Epithelial cell of proximal tubule (primary cell): ENCODE results near the gene SIK3. TPM values are rescaled to one million over a fixed set of nuclear protein-coding genes. Genes with fewer than 3 reads are reported as not detected.

Source experiments
- DNase-seq: peaks from one replicate; pipeline ENCODE4 v3.0.0-alpha.2; 2011; ENCODE audit warnings: low read depth
- H3K4me3 ChIP-seq: 2 replicates; pipeline ENCODE4 v1.5.1; 2011; ENCODE audit warnings: low read depth, mild to moderate bottlenecking, low read length
- total RNA-seq: library from RNA; depleted of rRNA; stranded (reverse); fragments of >200 nt; gene quantifications from 2 replicates; pipeline ENCODE4 v1.2.3, GENCODE V29; 2015
- TF ChIP-seq, protein P1 (sequence below): conservative IDR thresholded peaks from 2 replicates; pipeline ENCODE4 v1.5.1; 2012; ENCODE audit warnings: low read depth, mild to moderate bottlenecking, low read length

Gene SIK3
- total RNA-seq, 1 donor from 2014 or later: 17.6 TPM

DNA sequence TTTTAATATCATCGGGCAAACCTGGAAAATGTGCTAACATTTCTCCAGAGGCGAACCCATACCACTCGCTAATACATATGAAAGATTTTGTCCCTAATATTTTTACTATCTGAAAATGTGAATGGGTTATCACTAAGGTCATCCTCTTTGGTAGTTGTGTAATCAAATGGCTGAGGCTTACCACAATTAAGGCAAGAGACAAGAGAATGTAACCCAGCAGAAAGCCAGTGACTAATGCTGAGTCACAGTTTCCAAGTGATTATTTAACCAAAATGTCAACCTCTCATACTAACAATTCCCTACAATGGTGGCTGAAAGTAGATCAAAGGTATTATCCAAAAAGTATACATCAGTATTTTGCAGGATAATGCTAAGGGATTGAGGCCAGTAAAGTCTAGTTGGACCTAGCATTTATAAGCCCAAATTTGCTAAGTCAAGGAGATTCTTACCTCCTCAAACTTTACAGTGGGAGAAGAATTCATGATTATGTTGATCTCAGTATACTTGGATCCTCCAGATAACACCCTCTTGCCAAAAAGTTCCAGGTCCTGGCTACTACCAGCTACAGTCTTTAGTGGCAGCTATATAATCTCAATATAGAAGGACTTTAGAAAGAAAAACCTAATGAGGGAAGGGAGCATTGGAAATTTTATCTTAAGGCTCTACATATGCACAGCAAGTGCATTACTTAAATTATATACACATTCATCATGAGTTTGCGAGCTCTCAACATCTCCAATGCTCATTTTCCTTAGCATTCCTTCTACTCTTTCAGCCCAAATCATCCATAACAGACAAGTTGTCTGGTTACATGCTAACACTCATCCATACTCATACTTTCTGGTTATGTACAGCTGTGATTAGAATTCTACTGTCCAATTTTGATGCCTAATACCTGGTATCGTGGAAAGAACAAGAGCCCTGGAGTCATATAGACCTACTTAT, 25.4 kb downstream of the SIK3 start:
- no peak overlapping the region for H3K4me3 ChIP-seq
- TF ChIP-seq, protein P1, sequence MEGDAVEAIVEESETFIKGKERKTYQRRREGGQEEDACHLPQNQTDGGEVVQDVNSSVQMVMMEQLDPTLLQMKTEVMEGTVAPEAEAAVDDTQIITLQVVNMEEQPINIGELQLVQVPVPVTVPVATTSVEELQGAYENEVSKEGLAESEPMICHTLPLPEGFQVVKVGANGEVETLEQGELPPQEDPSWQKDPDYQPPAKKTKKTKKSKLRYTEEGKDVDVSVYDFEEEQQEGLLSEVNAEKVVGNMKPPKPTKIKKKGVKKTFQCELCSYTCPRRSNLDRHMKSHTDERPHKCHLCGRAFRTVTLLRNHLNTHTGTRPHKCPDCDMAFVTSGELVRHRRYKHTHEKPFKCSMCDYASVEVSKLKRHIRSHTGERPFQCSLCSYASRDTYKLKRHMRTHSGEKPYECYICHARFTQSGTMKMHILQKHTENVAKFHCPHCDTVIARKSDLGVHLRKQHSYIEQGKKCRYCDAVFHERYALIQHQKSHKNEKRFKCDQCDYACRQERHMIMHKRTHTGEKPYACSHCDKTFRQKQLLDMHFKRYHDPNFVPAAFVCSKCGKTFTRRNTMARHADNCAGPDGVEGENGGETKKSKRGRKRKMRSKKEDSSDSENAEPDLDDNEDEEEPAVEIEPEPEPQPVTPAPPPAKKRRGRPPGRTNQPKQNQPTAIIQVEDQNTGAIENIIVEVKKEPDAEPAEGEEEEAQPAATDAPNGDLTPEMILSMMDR: no peak

DNA sequence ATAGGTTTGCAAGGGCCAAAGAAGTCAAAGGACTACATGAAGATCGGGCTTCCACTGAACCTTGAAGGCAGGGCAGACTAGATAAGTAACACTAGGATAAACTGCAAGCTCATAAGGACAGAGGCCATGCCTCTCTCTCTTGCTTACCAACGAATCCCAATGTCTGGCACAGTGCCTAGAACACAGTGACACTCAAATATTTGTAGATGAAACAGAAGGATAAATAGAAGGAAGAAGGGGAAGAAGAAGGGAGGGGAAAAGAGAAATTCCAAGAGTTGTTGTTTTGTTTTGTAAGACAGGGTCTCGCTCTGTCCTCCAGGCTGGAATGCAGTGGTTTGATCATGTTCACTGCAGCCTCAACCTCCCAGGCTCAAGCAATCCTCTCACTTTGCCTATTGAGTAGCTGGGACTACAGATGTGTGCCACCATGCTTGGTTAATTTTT, 26.9 kb downstream of the SIK3 start:
- DNase-seq: no peak

More for the DNA sequence above, 25.4 kb downstream of the SIK3 start:
- peak; percentile 82 for DNase-seq

DNA sequence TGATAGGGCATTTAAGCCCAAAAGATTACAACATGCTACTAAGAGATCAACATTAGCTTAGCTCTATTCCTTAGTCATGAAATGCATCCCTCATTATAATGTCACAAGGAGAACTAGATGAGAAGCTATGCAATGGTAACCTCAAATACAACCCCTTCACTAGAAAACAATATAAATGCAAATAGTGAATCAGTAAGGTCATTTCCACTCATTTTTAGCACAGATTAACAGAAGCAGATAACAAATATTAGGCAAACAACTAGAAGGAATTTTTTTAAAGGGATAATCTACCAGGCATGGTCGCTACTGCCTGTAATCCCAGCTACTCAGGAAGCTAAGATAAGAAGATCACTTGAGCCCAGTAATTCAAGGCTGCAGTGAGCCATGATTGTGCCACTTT, 28.2 kb downstream of the SIK3 start:
- DNase-seq: no peak
- H3K4me3 ChIP-seq: no peak overlapping the region
- TF ChIP-seq, protein P1: no peak

More for the DNA sequence above, 26.9 kb downstream of the SIK3 start:
- no peak overlapping the region for H3K4me3 ChIP-seq
- TF ChIP-seq, protein P1: no peak

DNA sequence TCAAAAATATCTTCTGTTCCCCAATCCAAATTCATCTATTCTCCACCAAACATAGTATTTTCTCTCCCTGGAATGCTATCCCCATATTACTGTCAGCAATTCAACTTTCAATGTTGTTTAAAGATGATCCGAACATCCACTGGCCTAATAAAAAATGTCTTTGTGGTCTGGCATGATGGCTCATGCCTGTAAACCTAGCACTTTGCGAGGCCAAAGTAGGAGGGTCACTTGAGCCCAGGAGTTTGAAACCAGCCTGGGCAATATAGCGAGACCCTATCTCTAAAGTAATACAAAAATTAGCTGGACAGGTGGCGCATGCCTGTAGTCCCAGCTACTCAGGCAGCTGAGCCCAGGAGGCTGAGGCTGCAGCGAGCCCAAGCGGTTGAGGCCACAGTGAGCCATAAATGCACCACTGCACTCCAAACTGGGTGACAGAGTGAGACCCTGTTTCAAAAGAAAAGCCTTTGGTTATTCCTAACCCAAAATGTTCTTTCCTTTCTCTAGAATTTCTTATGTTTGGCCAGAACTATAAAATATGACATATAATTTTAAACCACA, 29.8 kb downstream of the SIK3 start:
- TF ChIP-seq, protein P1: no peak

DNA sequence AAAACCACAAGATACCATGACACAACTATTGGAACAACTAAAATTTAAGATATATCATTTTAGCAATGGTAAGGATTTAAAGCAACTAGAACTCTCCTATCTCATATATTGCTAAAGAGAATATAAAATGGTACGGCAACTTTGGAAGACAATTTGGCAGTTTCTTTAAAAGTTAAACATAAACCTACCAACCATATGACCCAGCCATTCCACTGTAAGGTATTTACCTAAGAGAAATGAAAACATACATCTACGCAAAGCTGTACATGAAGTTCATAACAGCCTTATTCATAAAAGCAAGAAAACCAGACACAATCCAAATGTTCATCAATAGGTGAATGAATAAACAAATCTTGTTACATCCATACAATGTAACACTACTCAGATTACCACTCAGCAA, 31.3 kb downstream of the SIK3 start:
- TF ChIP-seq, protein P1: no peak
- no peak overlapping the region for H3K4me3 ChIP-seq
- DNase-seq: no peak

More for the DNA sequence above, 29.8 kb downstream of the SIK3 start:
- DNase-seq: no peak
- H3K4me3 ChIP-seq: no peak overlapping the region

DNA sequence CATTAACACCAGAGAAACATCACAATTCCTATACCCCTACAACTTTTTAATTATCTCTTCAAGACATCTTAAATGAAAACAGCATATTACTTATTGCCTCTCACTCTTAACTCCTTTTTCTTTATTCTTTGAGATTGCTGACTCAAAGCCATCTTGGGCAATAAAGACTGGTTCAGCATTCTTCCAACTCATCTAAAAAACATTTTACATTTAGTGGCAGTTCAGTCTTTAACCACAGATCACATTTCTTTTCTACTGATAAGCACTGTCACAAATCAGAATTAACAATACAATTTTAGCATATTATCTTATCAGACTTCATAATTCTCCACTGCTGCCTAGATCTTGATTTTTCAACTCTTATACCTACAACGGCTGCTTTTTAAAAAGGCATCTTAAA, 34.0 kb downstream of the SIK3 start:
- TF ChIP-seq, protein P1: no peak
- no peak overlapping the region for H3K4me3 ChIP-seq
- no peak for DNase-seq
